HG03095 (cell line): ENCODE measurements around the gene RNF166.

Source experiments
- ATAC-seq: cut with Tn5 transposase; IDR thresholded peaks from one replicate; pipeline ENCODE4 v1.9.1; 2021; ENCODE audit warnings: moderate library complexity; ENCODE audit not compliant: unreplicated experiment

Gene RNF166

GRCh38 chr16:88695218-88695617 lies 11.0 kb downstream of the RNF166 start:
- no peak for ATAC-seq

GRCh38 chr16:88694221-88695087 lies 11.8 kb downstream of the RNF166 start:
- no peak for ATAC-seq

- no peak for ATAC-seq
These were observed 12.6 kb downstream of the RNF166 start for GRCh38 chr16:88693420-88694177.

- no peak for ATAC-seq
These were observed 13.3 kb downstream of the RNF166 start for GRCh38 chr16:88692861-88693260.

- no peak for ATAC-seq
These were observed 14.2 kb downstream of the RNF166 start for GRCh38 chr16:88691924-88692560.

- ATAC-seq = no peak
These were observed 14.9 kb downstream of the RNF166 start for GRCh38 chr16:88691129-88691813.

- no peak for ATAC-seq
These were observed 15.7 kb downstream of the RNF166 start for GRCh38 chr16:88690341-88691128.

- no peak for ATAC-seq
These were observed 18.0 kb downstream of the RNF166 start for GRCh38 chr16:88688013-88688778.

- no peak for ATAC-seq
These were observed 18.6 kb downstream of the RNF166 start for GRCh38 chr16:88687676-88688012.

- no peak for ATAC-seq
These were observed 19.0 kb downstream of the RNF166 start for GRCh38 chr16:88687254-88687576.

- ATAC-seq = peak; percentile 61
These were observed 19.6 kb downstream of the RNF166 start, which contains the start of gene SNAI3 for GRCh38 chr16:88686439-88687253. Gene SNAI3, minus strand, starts transcription at chr16:88686507. Its CDS starts 101 bp downstream, at chr16:88686406.

GRCh38 chr16:88686062-88686438 lies 20.2 kb downstream of the RNF166 start:
- peak; percentile 6 for ATAC-seq

- no peak for ATAC-seq
These were observed 20.8 kb downstream of the RNF166 start for GRCh38 chr16:88685156-88686061.

- ATAC-seq = no peak
These were observed 21.5 kb downstream of the RNF166 start for GRCh38 chr16:88684569-88685155.

- ATAC-seq = peak; percentile 66
These were observed 24.3 kb downstream of the RNF166 start for GRCh38 chr16:88681709-88682451.

- no peak for ATAC-seq
These were observed 25.0 kb downstream of the RNF166 start for GRCh38 chr16:88681084-88681680.
